Mucosa of rectum (tissue), 2 donors: ENCODE measurements around the gene ATG3.

Experiments
- H3K27ac ChIP-seq, 2 donors: one replicate each; pipeline ENCODE4 v1.7.0; 2013; ENCODE audit warnings: inconsistent platforms in 2 of 2, low read depth in 2 of 2, low read length in 2 of 2
- H3K27me3 ChIP-seq, 2 donors: one replicate each; pipeline ENCODE4 v1.7.0; 2013; ENCODE audit warnings: low read length in 2 of 2; ENCODE audit not compliant: control insufficient read depth in 2 of 2, insufficient read depth in 2 of 2
- H3K36me3 ChIP-seq, 2 donors: one replicate each; pipeline ENCODE4 v1.7.0; 2013; ENCODE audit warnings: low read length in 2 of 2; ENCODE audit not compliant: control insufficient read depth in 2 of 2, insufficient read depth in 2 of 2
- H3K4me1 ChIP-seq, 2 donors: one replicate each; pipeline ENCODE4 v1.7.0; 2013; ENCODE audit warnings: low read length in 2 of 2, mild to moderate bottlenecking in 1 of 2; ENCODE audit not compliant: control insufficient read depth in 2 of 2, insufficient read depth in 2 of 2
- H3K4me3 ChIP-seq, 2 donors: one replicate each; pipeline ENCODE4 v1.7.0; 2013; ENCODE audit warnings: low read length in 2 of 2
- H3K9ac ChIP-seq, 2 donors: one replicate each; pipeline ENCODE4 v1.7.0; 2013; ENCODE audit warnings: low read length in 2 of 2, low read depth in 1 of 2, mild to moderate bottlenecking in 1 of 2
- H3K9me3 ChIP-seq, 2 donors: one replicate each; pipeline ENCODE4 v1.7.0; 2013; ENCODE audit warnings: low read length in 2 of 2; ENCODE audit not compliant: control insufficient read depth in 2 of 2
- donor health status: healthy.
- donor health status: Normal muscosa, but diverticular disease.

ATG3 gene

DNA sequence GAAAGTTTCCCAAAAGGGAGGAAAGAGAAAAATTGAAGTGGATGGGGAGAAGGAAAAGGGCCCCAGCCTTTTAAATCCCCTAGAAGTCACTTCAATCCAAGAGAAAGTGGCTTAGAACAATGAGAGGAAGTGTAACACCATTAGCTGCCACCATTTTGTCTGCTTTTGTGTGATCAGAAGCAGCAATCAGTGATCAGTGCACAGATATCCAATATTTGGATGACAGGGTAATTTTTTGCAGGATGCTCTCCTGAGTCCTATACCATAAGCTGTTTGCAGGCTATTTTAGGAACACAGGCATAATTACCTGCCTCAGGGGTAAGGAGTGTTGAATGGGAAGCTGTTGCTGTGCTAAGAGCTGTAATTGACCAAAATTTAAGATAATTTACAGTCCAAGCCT lies 31.5 kb upstream of the ATG3 start:
- H3K27ac ChIP-seq, result no peak overlapping the region
- no peaks in the 10 kb centered on the region for H3K4me1 ChIP-seq
- H3K36me3 ChIP-seq, result peaks cover 4 to 7% of the 10 kb centered on the region in 2 donors
- no peak overlapping the region for H3K9ac ChIP-seq
- H3K9me3 ChIP-seq, result no peaks in the 10 kb centered on the region
- H3K4me3 ChIP-seq, result no peak overlapping the region
- H3K27me3 ChIP-seq, result no peaks in the 10 kb centered on the region

DNA sequence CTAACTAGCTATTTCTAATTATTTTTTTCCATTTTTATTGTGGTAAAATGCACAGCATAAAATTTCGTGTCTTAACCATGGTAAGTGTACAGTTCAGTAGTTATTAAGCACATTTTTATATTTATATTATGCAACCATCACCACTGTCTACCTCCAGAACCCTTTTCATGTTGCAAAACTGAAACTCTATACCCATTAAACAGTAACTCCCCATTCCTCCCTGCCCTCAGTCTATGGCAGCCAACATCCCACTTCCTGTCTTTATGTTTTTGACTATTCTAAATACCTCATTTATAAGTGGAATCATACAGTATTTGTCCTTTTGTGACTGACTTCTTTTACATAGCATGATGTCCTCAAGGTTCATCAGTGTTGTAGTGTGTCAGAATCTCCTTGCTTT lies 25.6 kb upstream of the ATG3 start:
- Histone ChIP-seq H3K27me3 (no peaks in the 10 kb centered on the region), H3K4me1 (no peaks in the 10 kb centered on the region), H3K4me3 (no peak overlapping the region), H3K9ac (no peak overlapping the region), H3K36me3 (peaks cover 22 to 26% of the 10 kb centered on the region in 2 donors), H3K27ac (no peak overlapping the region), H3K9me3 (no peaks in the 10 kb centered on the region)

DNA sequence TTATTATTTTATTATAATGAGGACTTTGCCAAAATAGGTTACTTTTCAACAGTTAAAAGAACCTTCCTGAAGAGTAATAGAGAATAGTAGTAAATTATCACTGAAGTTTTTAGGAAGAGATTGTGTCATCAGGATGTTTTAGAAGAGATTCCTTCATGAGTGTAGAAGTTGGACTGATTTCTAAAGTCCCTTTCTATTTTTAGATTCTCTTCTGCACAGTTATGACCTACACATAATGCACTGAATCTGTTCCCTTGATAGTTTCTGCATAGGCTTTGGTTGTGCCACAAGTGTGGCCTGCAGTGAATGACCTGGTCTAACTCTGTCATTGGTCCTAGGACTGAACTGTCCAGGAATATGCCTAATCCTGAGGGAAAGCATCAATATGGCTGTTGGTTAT lies 24.0 kb upstream of the ATG3 start:
- no peak overlapping the region for H3K4me3 ChIP-seq
- H3K4me1 ChIP-seq, result no peaks in the 10 kb centered on the region
- H3K27me3 ChIP-seq, result no peaks in the 10 kb centered on the region
- no peak overlapping the region for H3K9ac ChIP-seq
- no peak overlapping the region for H3K27ac ChIP-seq
- H3K9me3 ChIP-seq, result no peaks in the 10 kb centered on the region
- H3K36me3 ChIP-seq, result peaks cover 25 to 35% of the 10 kb centered on the region in 2 donors

- Histone ChIP-seq H3K9ac (no peak overlapping the region), H3K4me3 (no peak overlapping the region), H3K27ac (no peak overlapping the region), H3K36me3 (peaks cover 20 to 47% of the 10 kb centered on the region in 2 donors), H3K9me3 (no peaks in the 10 kb centered on the region), H3K27me3 (no peaks in the 10 kb centered on the region), H3K4me1 (no peaks in the 10 kb centered on the region)
Observed at GRCh38 chr3:112583105-112583504, 21.3 kb upstream of the ATG3 start.

- Histone ChIP-seq H3K4me1 (no peaks in the 10 kb centered on the region), H3K27ac (no peak overlapping the region), H3K4me3 (no peak overlapping the region), H3K27me3 (no peaks in the 10 kb centered on the region), H3K9me3 (no peaks in the 10 kb centered on the region), H3K9ac (no peak overlapping the region), H3K36me3 (peaks cover 18 to 42% of the 10 kb centered on the region in 2 donors)
Observed at GRCh38 chr3:112582244-112582874, 20.6 kb upstream of the ATG3 start.

DNA sequence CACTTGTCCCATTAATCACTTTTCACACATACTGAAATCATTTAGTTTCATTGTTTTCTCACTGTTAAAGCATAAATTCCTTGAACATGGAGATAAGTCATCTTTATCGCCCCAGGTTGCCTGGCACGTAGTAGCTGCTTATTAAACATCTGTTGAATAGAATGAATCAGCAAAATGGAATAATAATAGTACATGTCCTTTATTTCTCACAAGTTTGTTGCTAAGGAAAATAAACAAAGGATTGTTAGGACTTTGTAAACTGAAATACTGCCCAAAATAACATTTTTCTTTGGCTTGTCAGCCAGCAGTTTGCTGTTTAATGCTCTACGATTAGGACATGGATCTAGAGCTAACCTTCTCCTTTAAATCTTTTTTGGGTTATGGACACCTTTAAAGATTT lies 17.9 kb upstream of the ATG3 start:
- H3K9ac ChIP-seq, result no peak overlapping the region
- no peaks in the 10 kb centered on the region for H3K4me1 ChIP-seq
- H3K27me3 ChIP-seq, result no peaks in the 10 kb centered on the region
- no peaks in the 10 kb centered on the region for H3K9me3 ChIP-seq
- H3K36me3 ChIP-seq, result peaks cover 18 to 33% of the 10 kb centered on the region in 2 donors
- no peak overlapping the region for H3K27ac ChIP-seq
- no peak overlapping the region for H3K4me3 ChIP-seq

DNA sequence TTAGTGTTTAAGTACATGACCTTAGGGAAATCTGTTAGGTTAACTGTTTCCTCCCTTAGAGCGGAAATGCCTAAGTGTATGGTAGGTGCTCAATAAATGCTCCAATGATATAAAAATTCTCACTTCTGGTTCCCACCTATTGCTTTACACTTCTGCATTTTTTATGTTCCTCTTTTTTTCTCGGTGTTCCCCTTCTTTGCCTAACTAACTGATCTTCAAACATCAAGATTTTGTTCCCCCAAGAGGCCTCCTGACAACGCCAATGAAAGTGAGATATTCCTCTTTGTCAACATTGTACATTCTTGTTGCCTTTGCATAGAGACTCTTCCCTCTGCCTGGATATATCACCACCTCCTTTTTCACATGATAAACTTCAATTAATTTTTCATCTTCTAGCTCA lies 17.5 kb upstream of the ATG3 start:
- Histone ChIP-seq H3K36me3 (peaks cover 15 to 32% of the 10 kb centered on the region in 2 donors), H3K9ac (no peak overlapping the region), H3K27me3 (no peaks in the 10 kb centered on the region)

DNA sequence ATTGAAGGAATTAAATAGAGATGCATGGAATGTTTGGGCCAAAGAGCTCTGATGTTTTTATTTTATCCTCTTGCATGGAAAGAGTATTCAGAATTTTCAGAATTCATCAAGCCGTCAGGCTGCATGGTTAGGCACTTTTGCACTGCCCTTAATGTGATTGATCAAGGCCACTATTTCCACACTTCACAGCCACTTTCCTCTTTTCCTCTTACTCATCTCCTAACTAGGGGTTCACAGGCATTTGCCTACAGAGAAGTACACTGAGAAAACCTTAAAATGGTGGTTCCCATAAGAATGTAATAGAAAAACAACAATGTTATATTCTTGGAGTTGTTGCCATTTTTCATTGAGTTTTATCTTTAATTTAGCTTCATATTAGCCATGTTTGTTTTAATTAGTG lies 10.9 kb upstream of the ATG3 start:
- no peak overlapping the region for H3K4me3 ChIP-seq
- H3K36me3 ChIP-seq, result peaks cover 12 to 22% of the 10 kb centered on the region in 2 donors
- H3K9ac ChIP-seq, result no peak overlapping the region
- no peaks in the 10 kb centered on the region for H3K9me3 ChIP-seq
- H3K27ac ChIP-seq, result no peak overlapping the region
- no peaks in the 10 kb centered on the region for H3K27me3 ChIP-seq
- H3K4me1 ChIP-seq, result no peaks in the 10 kb centered on the region

More for the DNA sequence above, 17.5 kb upstream of the ATG3 start:
- H3K27ac ChIP-seq, result no peak overlapping the region
- H3K4me1 ChIP-seq, result no peaks in the 10 kb centered on the region
- no peak overlapping the region for H3K4me3 ChIP-seq
- H3K9me3 ChIP-seq, result no peaks in the 10 kb centered on the region

DNA sequence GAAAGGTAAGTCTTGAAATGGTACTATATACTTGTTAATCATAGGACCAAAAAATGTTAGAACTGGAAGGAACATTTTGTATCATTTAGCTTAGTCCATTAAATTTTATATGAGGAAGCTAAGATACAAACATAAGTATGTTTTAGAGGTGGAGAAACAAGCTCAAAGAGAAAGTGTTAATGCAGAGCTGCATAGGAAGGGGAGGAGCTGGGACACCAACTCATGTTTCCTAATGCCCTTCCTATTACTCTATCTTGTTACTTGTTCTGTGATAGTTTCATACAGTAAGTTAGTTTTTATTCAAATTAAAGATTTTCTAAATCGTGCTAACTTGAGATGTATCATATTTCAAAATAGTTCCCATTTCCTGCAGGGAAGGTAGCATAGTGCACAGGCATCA lies 7.5 kb upstream of the ATG3 start:
- H3K27me3 ChIP-seq, result no peaks in the 10 kb centered on the region
- H3K9me3 ChIP-seq, result no peaks in the 10 kb centered on the region
- no peaks in the 10 kb centered on the region for H3K4me1 ChIP-seq
- no peak overlapping the region for H3K4me3 ChIP-seq
- H3K9ac ChIP-seq, result no peak overlapping the region
- H3K27ac ChIP-seq, result no peak overlapping the region
- H3K36me3 ChIP-seq, result peaks cover 17 to 27% of the 10 kb centered on the region in 2 donors

DNA sequence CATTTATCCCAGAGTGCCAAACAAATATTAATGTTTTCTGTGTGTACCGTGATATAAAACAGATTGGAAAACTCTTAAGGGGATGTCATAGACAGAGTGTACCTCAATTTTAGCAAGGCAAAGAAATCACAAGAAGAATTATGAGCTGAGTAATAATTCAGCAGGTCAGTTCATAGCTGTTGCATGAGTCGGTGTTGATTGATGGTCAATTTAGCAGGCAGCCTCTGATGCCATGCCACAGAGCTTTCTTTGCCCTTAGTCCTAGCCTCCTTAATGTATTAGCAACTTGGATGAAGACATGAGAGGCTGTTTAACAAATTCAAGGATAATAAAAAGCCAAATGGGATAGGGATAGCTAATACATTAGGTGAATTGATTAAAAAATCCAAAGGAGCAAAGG lies 6.9 kb upstream of the ATG3 start:
- Histone ChIP-seq H3K27me3 (no peaks in the 10 kb centered on the region), H3K4me1 (no peaks in the 10 kb centered on the region), H3K27ac (no peak overlapping the region), H3K36me3 (peaks cover 17 to 25% of the 10 kb centered on the region in 2 donors), H3K9me3 (no peaks in the 10 kb centered on the region), H3K9ac (no peak overlapping the region), H3K4me3 (no peak overlapping the region)

GRCh38 chr3:112564940-112565305 lies 3.2 kb upstream of the ATG3 start:
- Histone ChIP-seq H3K4me1 (peaks cover 9% of the 10 kb centered on the region in 2 donors), H3K27ac (no peak overlapping the region), H3K27me3 (no peaks in the 10 kb centered on the region), H3K9ac (no peak overlapping the region), H3K4me3 (no peak overlapping the region), H3K36me3 (peaks cover 10 to 14% of the 10 kb centered on the region in 2 donors), H3K9me3 (no peaks in the 10 kb centered on the region)
